Panc1 (cell line): ENCODE measurements around the gene H3-3A. TPM values are rescaled to one million over a fixed set of nuclear protein-coding genes. Genes with fewer than 3 reads are reported as not detected.

Experiments
- ATAC-seq: fragments of 200-7000 bp; cut with Tn5 transposase; 2 replicates; pipeline ENCODE4 v1.9.1; 2020; ENCODE audit warnings: mild to moderate bottlenecking, moderate library complexity
- BruUV-seq: library from RNA; stranded (reverse); fragments of 400-500 nt; replicated peaks from 2 replicates; lab custom pipeline; 2021; lab: Mats Ljungman, UMichigan
- CTCF ChIA-PET: fragments of 300-600 bp; sonication (Branson Sonifier 250); formaldehyde crosslinking; loops from one replicate; lab custom pipeline; 2022; ENCODE audit warnings: antibody characterized with exemption; lab: Charles Lee
- POLR2A ChIA-PET: fragments of 300-600 bp; sonication (Branson Sonifier 250); formaldehyde crosslinking; loops from one replicate; lab custom pipeline; 2022; ENCODE audit warnings: antibody characterized with exemption; lab: Charles Lee
- DNase-seq: peaks from one replicate; pipeline ENCODE4 v3.0.0-alpha.2; 2010; ENCODE audit warnings: low read depth, low spot score
- H3K27ac ChIP-seq: 2 replicates; pipeline ENCODE4 v1.5.1; 2011; ENCODE audit warnings: mild to moderate bottlenecking, low read length, inconsistent platforms
- H3K27me3 ChIP-seq: fragments of 200-500 bp; sonication (Bioruptor generic); 2 replicates; pipeline ENCODE4 v1.6.0; 2014; ENCODE audit warnings: low read length, inconsistent platforms; ENCODE audit not compliant: control insufficient read depth, insufficient read depth
- H3K36me3 ChIP-seq: fragments of 200-500 bp; sonication (Bioruptor generic); 2 replicates; pipeline ENCODE4 v1.5.1; 2014; ENCODE audit warnings: inconsistent platforms, mild to moderate bottlenecking, low read length, moderate library complexity; ENCODE audit not compliant: control insufficient read depth, insufficient read depth
- H3K4me1 ChIP-seq: 2 replicates; pipeline ENCODE4 v1.5.1; 2011; ENCODE audit warnings: inconsistent platforms, mild to moderate bottlenecking, low read length, moderate library complexity; ENCODE audit not compliant: control insufficient read depth, insufficient read depth
- H3K4me3 ChIP-seq, 2 experiments: 2 replicates each; pipeline ENCODE4 v1.5.1; 2011 to 2012; ENCODE audit warnings: low read depth in 2 of 2, low read length in 2 of 2, mild to moderate bottlenecking in 2 of 2, inconsistent platforms in 1 of 2, moderate library complexity in 1 of 2
- H3K9me3 ChIP-seq: fragments of 200-500 bp; sonication (Bioruptor generic); 2 replicates; pipeline ENCODE4 v1.5.1; 2014; ENCODE audit warnings: low read depth, mild to moderate bottlenecking, inconsistent platforms, low read length, moderate library complexity; ENCODE audit not compliant: control insufficient read depth, insufficient read depth
- CTCF ChIP-seq: fragments of 450-650 bp; IDR thresholded peaks from 2 replicates; pipeline ENCODE4 v1.5.1; 2017; ENCODE audit warnings: mild to moderate bottlenecking
- POLR2AphosphoS5 ChIP-seq: IDR thresholded peaks from 2 replicates; pipeline ENCODE4 v1.6.1; 2012; ENCODE audit warnings: mild to moderate bottlenecking, low read depth, low read length, moderate library complexity
- REST ChIP-seq, 2 experiments: IDR thresholded peaks; 2 replicates each; pipeline ENCODE4 v1.6.1; 2011 to 2012; ENCODE audit warnings: low read depth in 2 of 2, control low read depth in 1 of 2, low read length in 1 of 2, mild to moderate bottlenecking in 1 of 2, moderate library complexity in 1 of 2; ENCODE audit not compliant: insufficient read depth in 1 of 2
- SIN3A ChIP-seq: IDR thresholded peaks from 2 replicates; pipeline ENCODE4 v1.6.1; 2012; ENCODE audit warnings: low read depth, mild to moderate bottlenecking, low read length, moderate library complexity, borderline replicate concordance; ENCODE audit not compliant: insufficient read depth
- TCF7L2 ChIP-seq: IDR thresholded peaks from 2 replicates; pipeline ENCODE4 v1.6.1; 2011; ENCODE audit warnings: mild to moderate bottlenecking, low read depth, low read length, inconsistent platforms
- in situ Hi-C: cut with HindIII; loops from 2 replicates; pipeline ENCODE4 v1.10.0; 2016; ENCODE audit warnings: low sequenced_read_pairs, low pct_unique_long_range_greater_than_20kb
- intact Hi-C: fragments of 100-400 bp; cut with micrococcal nuclease; formaldehyde crosslinking; loops from one replicate; pipeline ENCODE4 v1.10.0; 2022; ENCODE audit not compliant: unreplicated experiment
- total RNA-seq: library from RNA; stranded (reverse); gene quantifications from one replicate; pipeline ENCODE4 v1.2.1, GENCODE V29; 2021; ENCODE audit not compliant: unreplicated experiment

Gene H3-3A
- total RNA-seq, 1 experiment from 2014 or later: 404 TPM

- DNase-seq: no peak
- Histone ChIP-seq H3K27ac (peak overlapping the region; percentile 72), H3K27me3 (no peaks in the 10 kb centered on the region), H3K36me3 (no peaks in the 10 kb centered on the region), H3K4me3 (peak overlapping the region; percentile 72 to 74), H3K4me1 (peaks cover 5% of the 10 kb centered on the region; the same call in 1 of the 2 replicates), H3K9me3 (no peaks in the 10 kb centered on the region)
- ChIA-PET CTCF (interaction anchor here (0.6 to 1.4 kb wide), 3 partner anchors 19 to 100 kb away, joined by 3 to 4 read pairs (median 3); no protein-coding TSS in a partner anchor), POLR2A (interaction anchor here (0.5 kb wide), 1 partner anchor 143 kb away, joined by 6 read pairs; no protein-coding TSS in a partner anchor)
- intact Hi-C loops (no loop called here), in situ Hi-C loops (no loop called here)
- peak; percentile 97 for ATAC-seq
- BruUV-seq: no TSS peak
- no peak for TF ChIP-seq SIN3A
- no peak for TF ChIP-seq CTCF
- TF ChIP-seq REST (IDR thresholded peaks at IDR 0.05; ENCODE audit: insufficient read depth in 1 of 2, low read depth in 2 of 2, low read length in 1 of 2): no peak
- TF ChIP-seq POLR2AphosphoS5: peak; percentile 41; the same call in 1 of the 2 replicates
- TF ChIP-seq TCF7L2: peak; percentile 23; the same call in 1 of the 2 replicates
These were observed 21.0 kb downstream of the H3-3A start for GRCh38 chr1:226083302-226084101.

GRCh38 chr1:226085675-226086285 is 23.3 kb downstream of the H3-3A start:
- BruUV-seq: no TSS peak

More at GRCh38 chr1:226085675-226086285, 23.3 kb downstream of the H3-3A start:
- in situ Hi-C loops (no loop called here), intact Hi-C loops (no loop called here)
- ATAC-seq (no peak), DNase-seq (no peak)
- no peak overlapping the region for H3K27ac ChIP-seq
- H3K9me3 ChIP-seq: no peaks in the 10 kb centered on the region
- peaks cover 5% of the 10 kb centered on the region; the same call in 1 of the 2 replicates for H3K4me1 ChIP-seq
- TF ChIP-seq SIN3A (no peak), TCF7L2 (no peak), CTCF (no peak), POLR2AphosphoS5 (no peak), REST (IDR thresholded peaks at IDR 0.05; ENCODE audit: insufficient read depth in 1 of 2, low read depth in 2 of 2, low read length in 1 of 2) (no peak)
- ChIA-PET POLR2A (no interaction called here), CTCF (interaction anchor here (1.0 kb wide), 1 partner anchor 21 kb away, joined by 4 read pairs; no protein-coding TSS in a partner anchor)
- H3K27me3 ChIP-seq: no peaks in the 10 kb centered on the region
- no peaks in the 10 kb centered on the region for H3K36me3 ChIP-seq
- no peak overlapping the region for H3K4me3 ChIP-seq
